ENCODE results near the gene SHISA9. TPM values are rescaled to one million over a fixed set of nuclear protein-coding genes. Genes with fewer than 3 reads are reported as not detected.

Gene SHISA9
- polyA plus RNA-seq, 4 donors = 0.19 to 0.75 TPM; not detected in 2

DNA sequence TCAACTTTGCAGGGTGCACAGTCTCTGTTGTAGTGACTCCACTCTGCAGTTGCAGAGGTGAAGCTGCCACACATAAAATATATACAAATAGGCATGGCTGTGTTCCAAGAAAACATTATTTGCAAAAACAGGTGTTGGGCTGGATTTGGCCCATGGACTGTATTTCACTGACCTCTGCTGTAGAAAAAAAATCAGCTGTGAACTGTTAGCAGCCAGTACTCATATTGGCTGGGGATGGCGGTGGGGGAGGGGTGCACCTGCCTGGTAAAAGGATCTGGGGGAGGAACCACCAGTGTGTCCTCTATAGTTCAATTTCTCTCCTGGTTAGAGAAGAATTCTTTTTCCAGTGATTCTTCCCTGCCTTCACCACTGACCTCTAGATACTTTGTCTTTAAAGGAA, 50.0 kb downstream of the SHISA9 start:
- Histone ChIP-seq H3K9me3 (ENCODE audit: control insufficient read depth in 2 of 2, insufficient read depth in 1 of 2, low read depth in 1 of 2, low read length in 1 of 2) (no peaks in the 10 kb centered on the region), H3K36me3 (ENCODE audit: control insufficient read depth in 3 of 3, insufficient read depth in 2 of 3, low read depth in 1 of 3, low read length in 3 of 3) (no peaks in the 10 kb centered on the region), H3K27ac (ENCODE audit: low read depth in 1 of 3, low read length in 2 of 3) (no peak overlapping the region), H3K4me3 (ENCODE audit: low read depth in 1 of 3, low read length in 3 of 3) (no peak overlapping the region), H3K27me3 (ENCODE audit: control insufficient read depth in 3 of 3, insufficient read depth in 3 of 3, low read length in 3 of 3) (peaks cover 0 to 2% (median 0%) of the 10 kb centered on the region in 3 donors), H3K4me1 (ENCODE audit: control insufficient read depth in 3 of 3, insufficient read depth in 2 of 3, low read depth in 1 of 3, low read length in 2 of 3) (no peaks in the 10 kb centered on the region)
- FAIRE-seq (no peak), DNase-seq (no peak)
- WGBS, 3 donors = 78 to 80% (median 80%) methylated on average over 1 of the region's 1 CpG

DNA sequence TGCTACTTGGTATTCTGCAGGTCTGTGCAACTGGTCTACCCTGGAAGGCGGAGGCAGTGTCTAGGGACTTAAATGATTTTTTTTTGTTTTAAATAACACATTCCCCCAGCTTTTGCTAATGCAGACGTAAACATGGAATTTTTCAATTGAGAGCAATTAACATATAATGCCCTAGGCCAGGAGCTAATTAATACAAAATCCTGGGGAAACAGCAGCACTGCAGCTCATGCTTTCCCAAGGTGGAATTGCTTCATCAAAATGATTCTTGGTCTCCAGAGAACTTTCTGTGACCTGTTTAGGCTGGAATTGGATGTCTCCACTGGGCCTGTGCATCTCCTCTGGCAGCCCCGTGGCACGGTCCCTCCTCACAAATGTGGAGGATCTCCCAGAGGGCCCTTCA, 50.6 kb downstream of the SHISA9 start:
- Histone ChIP-seq H3K27ac (ENCODE audit: low read depth in 1 of 3, low read length in 2 of 3) (no peak overlapping the region), H3K27me3 (ENCODE audit: control insufficient read depth in 3 of 3, insufficient read depth in 3 of 3, low read length in 3 of 3) (no peaks in the 10 kb centered on the region), H3K4me1 (ENCODE audit: control insufficient read depth in 3 of 3, insufficient read depth in 2 of 3, low read depth in 1 of 3, low read length in 2 of 3) (no peaks in the 10 kb centered on the region), H3K9me3 (ENCODE audit: control insufficient read depth in 2 of 2, insufficient read depth in 1 of 2, low read depth in 1 of 2, low read length in 1 of 2) (no peaks in the 10 kb centered on the region), H3K4me3 (ENCODE audit: low read depth in 1 of 3, low read length in 3 of 3) (no peak overlapping the region), H3K36me3 (ENCODE audit: control insufficient read depth in 3 of 3, insufficient read depth in 2 of 3, low read depth in 1 of 3, low read length in 3 of 3) (no peaks in the 10 kb centered on the region)
- DNase-seq (no peak), FAIRE-seq (no peak)
- WGBS, 3 donors = 89 to 94% (median 90%) methylated on average over 4 of the region's 4 CpGs

- no peak overlapping the region for H3K4me3 ChIP-seq (ENCODE audit: low read depth in 1 of 3, low read length in 3 of 3)
- H3K27me3 ChIP-seq (ENCODE audit: control insufficient read depth in 3 of 3, insufficient read depth in 3 of 3, low read length in 3 of 3) = no peaks in the 10 kb centered on the region
- FAIRE-seq = no peak
- no peaks in the 10 kb centered on the region for H3K36me3 ChIP-seq (ENCODE audit: control insufficient read depth in 3 of 3, insufficient read depth in 2 of 3, low read depth in 1 of 3, low read length in 3 of 3)
- H3K27ac ChIP-seq (ENCODE audit: low read depth in 1 of 3, low read length in 2 of 3) = no peak overlapping the region
- no peak for DNase-seq
- no peaks in the 10 kb centered on the region for H3K9me3 ChIP-seq (ENCODE audit: control insufficient read depth in 2 of 2, insufficient read depth in 1 of 2, low read depth in 1 of 2, low read length in 1 of 2)
- H3K4me1 ChIP-seq (ENCODE audit: control insufficient read depth in 3 of 3, insufficient read depth in 2 of 3, low read depth in 1 of 3, low read length in 2 of 3) = no peaks in the 10 kb centered on the region
Measured at GRCh38 chr16:12958366-12958765, 57.0 kb downstream of the SHISA9 start.

DNA sequence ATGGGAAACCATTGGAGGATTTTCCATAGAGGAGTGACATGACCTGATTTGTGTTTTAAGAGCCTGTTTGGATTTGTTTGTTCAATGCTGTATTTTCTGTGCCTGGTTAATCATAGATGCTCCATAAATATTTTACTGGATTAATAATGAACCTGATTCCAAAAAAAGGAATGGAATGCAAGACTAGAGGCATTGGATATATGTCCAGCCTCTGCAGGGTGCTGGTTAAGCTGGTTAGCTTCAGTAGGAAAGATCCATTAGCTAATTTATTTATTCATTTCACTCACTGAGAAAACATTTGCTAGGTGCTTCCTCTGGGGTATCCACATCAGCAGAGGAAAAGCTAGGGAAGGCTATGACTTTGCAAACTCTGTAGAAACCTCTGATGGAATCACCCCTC, 57.7 kb downstream of the SHISA9 start:
- Histone ChIP-seq H3K27ac (ENCODE audit: low read depth in 1 of 3, low read length in 2 of 3) (no peak overlapping the region), H3K27me3 (ENCODE audit: control insufficient read depth in 3 of 3, insufficient read depth in 3 of 3, low read length in 3 of 3) (no peaks in the 10 kb centered on the region), H3K4me1 (ENCODE audit: control insufficient read depth in 3 of 3, insufficient read depth in 2 of 3, low read depth in 1 of 3, low read length in 2 of 3) (no peaks in the 10 kb centered on the region), H3K9me3 (ENCODE audit: control insufficient read depth in 2 of 2, insufficient read depth in 1 of 2, low read depth in 1 of 2, low read length in 1 of 2) (no peaks in the 10 kb centered on the region), H3K4me3 (ENCODE audit: low read depth in 1 of 3, low read length in 3 of 3) (no peak overlapping the region), H3K36me3 (ENCODE audit: control insufficient read depth in 3 of 3, insufficient read depth in 2 of 3, low read depth in 1 of 3, low read length in 3 of 3) (no peaks in the 10 kb centered on the region)
- DNase-seq = no peak
- no peak for FAIRE-seq

- Histone ChIP-seq H3K4me3 (ENCODE audit: low read depth in 1 of 3, low read length in 3 of 3) (no peak overlapping the region), H3K36me3 (ENCODE audit: control insufficient read depth in 3 of 3, insufficient read depth in 2 of 3, low read depth in 1 of 3, low read length in 3 of 3) (no peaks in the 10 kb centered on the region), H3K27me3 (ENCODE audit: control insufficient read depth in 3 of 3, insufficient read depth in 3 of 3, low read length in 3 of 3) (no peaks in the 10 kb centered on the region), H3K9me3 (ENCODE audit: control insufficient read depth in 2 of 2, insufficient read depth in 1 of 2, low read depth in 1 of 2, low read length in 1 of 2) (no peaks in the 10 kb centered on the region), H3K4me1 (ENCODE audit: control insufficient read depth in 3 of 3, insufficient read depth in 2 of 3, low read depth in 1 of 3, low read length in 2 of 3) (no peaks in the 10 kb centered on the region), H3K27ac (ENCODE audit: low read depth in 1 of 3, low read length in 2 of 3) (no peak overlapping the region)
- WGBS, 3 donors = 72 to 81% (median 74%) methylated on average over 6 of the region's 6 CpGs
- DNase-seq (no peak), FAIRE-seq (no peak)
Measured at GRCh38 chr16:12961626-12962025, 60.2 kb downstream of the SHISA9 start.

GRCh38 chr16:12964461-12964860, 63.1 kb downstream of the SHISA9 start:
- Histone ChIP-seq H3K36me3 (ENCODE audit: control insufficient read depth in 3 of 3, insufficient read depth in 2 of 3, low read depth in 1 of 3, low read length in 3 of 3) (no peaks in the 10 kb centered on the region), H3K4me1 (ENCODE audit: control insufficient read depth in 3 of 3, insufficient read depth in 2 of 3, low read depth in 1 of 3, low read length in 2 of 3) (no peaks in the 10 kb centered on the region), H3K4me3 (ENCODE audit: low read depth in 1 of 3, low read length in 3 of 3) (no peak overlapping the region), H3K27me3 (ENCODE audit: control insufficient read depth in 3 of 3, insufficient read depth in 3 of 3, low read length in 3 of 3) (no peaks in the 10 kb centered on the region), H3K27ac (ENCODE audit: low read depth in 1 of 3, low read length in 2 of 3) (no peak overlapping the region), H3K9me3 (ENCODE audit: control insufficient read depth in 2 of 2, insufficient read depth in 1 of 2, low read depth in 1 of 2, low read length in 1 of 2) (no peaks in the 10 kb centered on the region)
- FAIRE-seq = no peak
- no peak for DNase-seq
- 36 to 40% (median 38%) methylated on average over 2 of the region's 2 CpGs for WGBS, 3 donors

- no peak overlapping the region for H3K27ac ChIP-seq (ENCODE audit: low read depth in 1 of 3, low read length in 2 of 3)
- H3K36me3 ChIP-seq (ENCODE audit: control insufficient read depth in 3 of 3, insufficient read depth in 2 of 3, low read depth in 1 of 3, low read length in 3 of 3) = no peaks in the 10 kb centered on the region
- WGBS, 3 donors = 61 to 67% (median 63%) methylated on average over 7 of the region's 7 CpGs
- H3K4me3 ChIP-seq (ENCODE audit: low read depth in 1 of 3, low read length in 3 of 3) = no peak overlapping the region
- no peak for FAIRE-seq
- no peaks in the 10 kb centered on the region for H3K4me1 ChIP-seq (ENCODE audit: control insufficient read depth in 3 of 3, insufficient read depth in 2 of 3, low read depth in 1 of 3, low read length in 2 of 3)
- no peaks in the 10 kb centered on the region for H3K27me3 ChIP-seq (ENCODE audit: control insufficient read depth in 3 of 3, insufficient read depth in 3 of 3, low read length in 3 of 3)
- DNase-seq = no peak
- no peaks in the 10 kb centered on the region for H3K9me3 ChIP-seq (ENCODE audit: control insufficient read depth in 2 of 2, insufficient read depth in 1 of 2, low read depth in 1 of 2, low read length in 1 of 2)
Measured at GRCh38 chr16:12965274-12965804, 63.9 kb downstream of the SHISA9 start.

DNA sequence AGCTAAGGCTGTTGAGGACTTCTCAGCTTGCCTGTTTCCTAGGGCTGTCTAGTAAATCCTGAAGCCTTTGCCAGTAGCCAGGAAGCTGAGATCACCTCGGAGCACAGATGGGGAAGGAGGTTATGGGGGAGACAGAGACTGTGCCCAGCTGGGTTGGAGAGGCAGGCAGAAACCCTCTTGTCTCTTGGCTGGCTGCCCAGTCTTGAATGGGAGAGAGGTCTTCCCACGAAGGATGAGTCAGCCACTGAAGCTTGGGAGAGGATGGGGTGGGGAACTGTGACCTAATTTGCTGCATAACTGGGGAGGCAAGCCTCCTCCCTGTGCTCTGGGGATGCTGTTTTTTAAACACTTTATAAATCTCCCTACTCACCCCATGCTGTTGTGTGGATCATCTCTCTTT, 69.8 kb downstream of the SHISA9 start:
- 22 to 38% (median 23%) methylated on average over 2 of the region's 2 CpGs for WGBS, 3 donors
- no peaks in the 10 kb centered on the region for H3K9me3 ChIP-seq (ENCODE audit: control insufficient read depth in 2 of 2, insufficient read depth in 1 of 2, low read depth in 1 of 2, low read length in 1 of 2)
- no peak overlapping the region for H3K4me3 ChIP-seq (ENCODE audit: low read depth in 1 of 3, low read length in 3 of 3)
- H3K27ac ChIP-seq (ENCODE audit: low read depth in 1 of 3, low read length in 2 of 3) = no peak overlapping the region
- H3K4me1 ChIP-seq (ENCODE audit: control insufficient read depth in 3 of 3, insufficient read depth in 2 of 3, low read depth in 1 of 3, low read length in 2 of 3) = no peaks in the 10 kb centered on the region
- no peaks in the 10 kb centered on the region for H3K36me3 ChIP-seq (ENCODE audit: control insufficient read depth in 3 of 3, insufficient read depth in 2 of 3, low read depth in 1 of 3, low read length in 3 of 3)
- H3K27me3 ChIP-seq (ENCODE audit: control insufficient read depth in 3 of 3, insufficient read depth in 3 of 3, low read length in 3 of 3) = no peaks in the 10 kb centered on the region
- no peak for FAIRE-seq
- DNase-seq = peak in 1 of 2 donors; percentile 2

DNA sequence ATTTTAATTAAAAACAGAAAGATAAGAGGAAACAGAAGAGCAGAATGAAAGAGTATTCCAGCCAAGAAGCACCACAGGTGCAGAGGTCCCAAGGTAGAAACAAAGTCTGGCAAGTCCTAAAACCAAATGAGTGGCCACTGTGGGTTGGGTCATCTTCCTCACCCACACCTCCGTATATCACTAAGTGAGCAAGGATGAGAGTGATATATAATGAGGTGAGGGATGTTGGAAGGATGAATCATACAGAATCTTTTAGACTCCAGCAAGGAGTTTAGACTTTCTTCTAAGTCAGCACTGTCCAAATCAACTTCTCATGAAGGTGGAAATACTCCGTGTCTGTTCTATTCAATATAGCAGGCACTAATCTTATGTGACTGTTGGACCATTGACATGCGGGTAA, 70.8 kb downstream of the SHISA9 start:
- DNase-seq = no peak
- H3K4me1 ChIP-seq (ENCODE audit: control insufficient read depth in 3 of 3, insufficient read depth in 2 of 3, low read depth in 1 of 3, low read length in 2 of 3) = no peaks in the 10 kb centered on the region
- H3K27ac ChIP-seq (ENCODE audit: low read depth in 1 of 3, low read length in 2 of 3) = no peak overlapping the region
- 89 to 96% (median 94%) methylated on average over 3 of the region's 3 CpGs for WGBS, 3 donors
- H3K4me3 ChIP-seq (ENCODE audit: low read depth in 1 of 3, low read length in 3 of 3) = no peak overlapping the region
- H3K36me3 ChIP-seq (ENCODE audit: control insufficient read depth in 3 of 3, insufficient read depth in 2 of 3, low read depth in 1 of 3, low read length in 3 of 3) = no peaks in the 10 kb centered on the region
- no peak for FAIRE-seq
- H3K9me3 ChIP-seq (ENCODE audit: control insufficient read depth in 2 of 2, insufficient read depth in 1 of 2, low read depth in 1 of 2, low read length in 1 of 2) = no peaks in the 10 kb centered on the region
- H3K27me3 ChIP-seq (ENCODE audit: control insufficient read depth in 3 of 3, insufficient read depth in 3 of 3, low read length in 3 of 3) = no peaks in the 10 kb centered on the region
